Measurements from ENCODE around the gene CD2.

Gene CD2

DNA sequence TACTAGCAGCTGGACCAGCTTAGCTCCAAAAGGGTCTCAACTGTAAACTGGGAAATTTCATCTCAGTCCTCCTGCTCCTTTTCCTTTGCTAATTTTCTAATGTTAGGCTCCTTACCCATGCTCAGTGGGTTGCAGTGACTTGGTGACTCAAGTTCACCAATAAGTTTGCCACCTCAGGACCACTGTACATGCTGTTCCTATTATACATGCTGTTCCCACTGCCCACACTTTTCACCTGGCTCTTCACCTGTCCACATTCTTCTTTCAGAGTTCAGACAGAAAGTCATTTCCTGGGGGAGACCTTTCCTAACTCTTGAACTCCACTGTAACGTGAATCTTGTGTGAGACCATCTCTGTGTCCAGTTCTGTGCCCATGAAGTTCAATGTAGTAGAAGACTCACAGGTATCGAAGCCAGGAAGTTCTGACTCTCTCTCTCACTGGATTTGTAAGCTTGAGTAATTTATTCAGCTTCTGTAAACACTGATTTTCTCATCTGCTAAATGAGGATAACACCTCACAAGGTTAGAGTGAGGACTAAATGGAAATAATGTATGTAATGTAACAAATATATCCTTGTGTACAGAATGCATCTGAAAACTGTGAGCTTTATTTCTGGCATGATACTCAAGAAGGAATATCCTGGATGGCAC, 17.9 kb downstream of the CD2 start:
- Histone ChIP-seq H3K4me1 (no peaks in the 10 kb centered on the region), H2AFZ (no peak overlapping the region), H3K27ac (no peak overlapping the region), H3K4me2 (ENCODE audit: low read length) (no peak overlapping the region), H3K9ac (no peak overlapping the region), H3K79me2 (no peaks in the 10 kb centered on the region), H3K4me3 (ENCODE audit: low read depth, low read length) (no peak overlapping the region), H3K36me3 (ENCODE audit: control insufficient read depth, insufficient read depth, low read length) (no peaks in the 10 kb centered on the region), H3K9me3 (ENCODE audit: control insufficient read depth, low read length) (no peaks in the 10 kb centered on the region), H3K27me3 (ENCODE audit: control insufficient read depth, insufficient read depth, low read length) (no peaks in the 10 kb centered on the region)
- TF ChIP-seq, protein P1, sequence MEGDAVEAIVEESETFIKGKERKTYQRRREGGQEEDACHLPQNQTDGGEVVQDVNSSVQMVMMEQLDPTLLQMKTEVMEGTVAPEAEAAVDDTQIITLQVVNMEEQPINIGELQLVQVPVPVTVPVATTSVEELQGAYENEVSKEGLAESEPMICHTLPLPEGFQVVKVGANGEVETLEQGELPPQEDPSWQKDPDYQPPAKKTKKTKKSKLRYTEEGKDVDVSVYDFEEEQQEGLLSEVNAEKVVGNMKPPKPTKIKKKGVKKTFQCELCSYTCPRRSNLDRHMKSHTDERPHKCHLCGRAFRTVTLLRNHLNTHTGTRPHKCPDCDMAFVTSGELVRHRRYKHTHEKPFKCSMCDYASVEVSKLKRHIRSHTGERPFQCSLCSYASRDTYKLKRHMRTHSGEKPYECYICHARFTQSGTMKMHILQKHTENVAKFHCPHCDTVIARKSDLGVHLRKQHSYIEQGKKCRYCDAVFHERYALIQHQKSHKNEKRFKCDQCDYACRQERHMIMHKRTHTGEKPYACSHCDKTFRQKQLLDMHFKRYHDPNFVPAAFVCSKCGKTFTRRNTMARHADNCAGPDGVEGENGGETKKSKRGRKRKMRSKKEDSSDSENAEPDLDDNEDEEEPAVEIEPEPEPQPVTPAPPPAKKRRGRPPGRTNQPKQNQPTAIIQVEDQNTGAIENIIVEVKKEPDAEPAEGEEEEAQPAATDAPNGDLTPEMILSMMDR (IDR thresholded peaks at IDR 0.05): no peak

DNA sequence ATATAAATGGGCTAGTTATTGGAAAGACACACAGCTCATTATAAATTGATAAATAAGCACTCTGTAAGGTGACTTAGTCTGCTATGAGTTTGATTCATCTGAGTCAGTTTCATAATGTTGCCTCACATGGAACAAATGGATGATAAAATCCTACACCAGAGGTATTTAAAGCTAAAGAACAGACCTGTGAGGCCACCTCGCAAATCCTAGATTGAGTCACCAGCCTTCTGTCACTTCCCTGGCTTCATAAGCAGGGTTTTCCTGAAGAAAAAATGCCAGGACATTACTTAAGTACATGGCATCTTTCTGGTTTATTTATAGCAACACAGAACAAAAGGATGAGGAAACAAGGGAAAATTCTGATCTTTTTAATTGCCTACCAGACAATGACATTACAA, 18.4 kb downstream of the CD2 start:
- Histone ChIP-seq H3K27ac (no peak overlapping the region), H3K9ac (no peak overlapping the region), H3K4me1 (no peaks in the 10 kb centered on the region), H3K36me3 (ENCODE audit: control insufficient read depth, insufficient read depth, low read length) (no peaks in the 10 kb centered on the region), H3K27me3 (ENCODE audit: control insufficient read depth, insufficient read depth, low read length) (no peaks in the 10 kb centered on the region), H3K79me2 (no peaks in the 10 kb centered on the region), H2AFZ (no peak overlapping the region), H3K4me2 (ENCODE audit: low read length) (no peak overlapping the region), H3K9me3 (ENCODE audit: control insufficient read depth, low read length) (no peaks in the 10 kb centered on the region), H3K4me3 (ENCODE audit: low read depth, low read length) (no peak overlapping the region)
- TF ChIP-seq, protein P1 (IDR thresholded peaks at IDR 0.05): no peak

DNA sequence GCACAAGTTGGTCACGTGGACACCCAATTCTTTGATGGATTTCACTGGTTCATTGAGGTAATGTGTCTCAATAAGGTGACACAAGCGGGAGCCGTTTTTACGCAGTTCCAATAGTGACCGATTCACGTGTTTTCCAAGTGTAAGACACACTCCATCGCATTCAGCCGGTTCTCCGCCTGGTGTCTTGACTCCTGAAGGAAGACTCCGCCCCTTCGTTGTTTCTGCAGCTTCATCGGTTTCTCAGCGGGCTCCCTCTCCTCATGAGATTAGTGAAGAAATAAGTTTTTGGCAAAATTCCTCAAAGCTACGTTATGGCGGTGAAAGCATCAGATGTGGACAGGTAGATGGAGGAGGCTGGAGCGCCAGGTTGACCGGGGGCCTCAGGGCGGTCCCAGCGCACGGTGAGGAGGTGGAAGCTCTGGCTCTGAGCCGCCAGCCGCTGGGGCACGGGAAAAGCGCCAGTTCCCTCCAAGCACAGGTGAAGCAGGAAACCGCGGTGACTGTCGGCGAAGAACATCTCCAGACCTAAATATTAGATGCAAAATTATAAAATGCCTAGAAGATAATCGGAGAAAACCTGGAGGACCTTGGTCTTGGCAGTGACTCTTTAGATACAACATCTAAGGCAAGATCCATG, 21.0 kb downstream of the CD2 start:
- Histone ChIP-seq H3K27me3 (ENCODE audit: control insufficient read depth, insufficient read depth, low read length) (no peaks in the 10 kb centered on the region), H3K4me3 (ENCODE audit: low read depth, low read length) (no peak overlapping the region), H2AFZ (no peak overlapping the region), H3K9me3 (ENCODE audit: control insufficient read depth, low read length) (no peaks in the 10 kb centered on the region), H3K27ac (no peak overlapping the region), H3K4me1 (no peaks in the 10 kb centered on the region), H3K79me2 (no peaks in the 10 kb centered on the region), H3K9ac (no peak overlapping the region), H3K36me3 (ENCODE audit: control insufficient read depth, insufficient read depth, low read length) (no peaks in the 10 kb centered on the region), H3K4me2 (ENCODE audit: low read length) (no peak overlapping the region)
- TF ChIP-seq, protein P1 (IDR thresholded peaks at IDR 0.05): no peak

DNA sequence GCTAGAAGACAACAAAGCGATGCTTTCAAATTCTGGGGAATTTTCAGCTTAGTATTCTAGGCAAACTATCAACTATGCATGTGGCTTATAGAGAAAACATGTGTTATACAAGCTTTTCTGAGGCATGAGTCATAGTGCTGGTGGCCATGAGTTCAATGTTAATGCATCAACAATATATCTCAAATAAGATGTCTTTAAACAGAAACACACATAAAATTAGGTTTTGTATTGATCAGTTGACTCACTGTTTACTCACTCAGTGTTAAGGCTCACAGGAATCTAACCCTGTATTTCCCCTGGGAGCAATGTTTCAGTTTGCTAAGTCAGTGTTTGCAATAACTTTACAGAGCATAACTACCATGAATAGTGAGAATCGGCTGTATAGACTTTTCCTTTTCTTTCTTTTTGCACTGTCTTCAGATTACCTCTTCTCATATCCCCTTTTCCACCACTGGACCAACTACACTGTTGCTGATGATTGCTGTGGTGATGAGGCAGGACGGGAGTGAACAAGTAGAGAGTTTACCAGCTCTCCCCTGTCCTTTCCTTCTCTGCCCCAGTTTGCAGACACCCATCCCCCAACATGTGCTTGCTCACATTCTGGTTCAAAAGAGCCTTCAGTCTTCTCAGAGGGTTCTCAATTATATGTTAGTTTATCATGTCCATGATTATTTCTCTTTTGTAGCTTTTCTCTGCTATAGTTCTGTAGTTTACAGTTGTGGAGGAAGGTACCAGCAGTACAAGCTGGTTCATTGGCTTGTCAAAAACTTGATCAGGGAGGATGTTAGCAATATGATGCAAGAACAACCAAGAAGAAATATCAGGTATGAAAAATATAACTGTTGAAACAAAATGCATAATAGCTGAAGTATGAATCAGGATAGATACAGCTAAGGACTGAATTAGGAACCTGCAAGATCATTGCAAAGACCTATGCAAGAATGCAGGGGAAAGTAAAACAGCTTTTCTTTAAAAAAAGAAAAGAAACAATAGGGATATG, 23.9 kb downstream of the CD2 start:
- H3K27ac ChIP-seq: no peak overlapping the region
- no peak overlapping the region for H3K4me3 ChIP-seq (ENCODE audit: low read depth, low read length)
- no peak overlapping the region for H3K9ac ChIP-seq
- TF ChIP-seq, protein P1 (IDR thresholded peaks at IDR 0.05): no peak
- no peak overlapping the region for H2AFZ ChIP-seq
- no peaks in the 10 kb centered on the region for H3K79me2 ChIP-seq
- no peaks in the 10 kb centered on the region for H3K27me3 ChIP-seq (ENCODE audit: control insufficient read depth, insufficient read depth, low read length)
- H3K36me3 ChIP-seq (ENCODE audit: control insufficient read depth, insufficient read depth, low read length): no peaks in the 10 kb centered on the region
- H3K4me1 ChIP-seq: no peaks in the 10 kb centered on the region
- no peak overlapping the region for H3K4me2 ChIP-seq (ENCODE audit: low read length)
- no peaks in the 10 kb centered on the region for H3K9me3 ChIP-seq (ENCODE audit: control insufficient read depth, low read length)
